WTC11 (cell line): ENCODE measurements around the gene NAALADL2. TPM values are rescaled to one million over a fixed set of nuclear protein-coding genes. Genes with fewer than 3 reads are reported as not detected.

Experiments
- ATAC-seq: fragments of 200-7000 bp; cut with Tn5 transposase; 2 replicates; pipeline ENCODE4 v1.10.0; 2021; ENCODE audit warnings: mild to moderate bottlenecking, moderate library complexity
- CTCF ChIA-PET: fragments of 300-600 bp; sonication (Branson Sonifier 250); formaldehyde crosslinking; loops from one replicate; lab custom pipeline; 2021; ENCODE audit warnings: antibody characterized with exemption; lab: Charles Lee
- POLR2A ChIA-PET: fragments of 350-600 bp; sonication (Branson Sonifier 250); formaldehyde crosslinking; loops from one replicate; lab custom pipeline; 2021; ENCODE audit warnings: antibody characterized with exemption; lab: Charles Lee
- DNase-seq: peaks from one replicate; pipeline ENCODE4 v3.0.0; 2021; ENCODE audit warnings: low spot score
- H3K27ac Mint-ChIP-seq: 2 replicates; pipeline ENCODE4 v1.8.0; 2021; ENCODE audit warnings: mixed read lengths
- H3K27me3 Mint-ChIP-seq: 2 replicates; pipeline ENCODE4 v1.8.0; 2021; ENCODE audit warnings: low read depth, mild to moderate bottlenecking, moderate library complexity, mixed read lengths
- H3K36me3 Mint-ChIP-seq: 2 replicates; pipeline ENCODE4 v1.8.0; 2021; ENCODE audit warnings: mixed read lengths
- H3K4me1 Mint-ChIP-seq: 2 replicates; pipeline ENCODE4 v1.8.0; 2022; ENCODE audit warnings: mixed read lengths
- H3K4me3 Mint-ChIP-seq: 2 replicates; pipeline ENCODE4 v1.8.0; 2021; ENCODE audit warnings: mild to moderate bottlenecking, moderate library complexity, mixed read lengths
- H3K9me3 Mint-ChIP-seq: 2 replicates; pipeline ENCODE4 v1.8.0; 2021; ENCODE audit warnings: mixed read lengths
- AR ChIP-seq: fragments of 250-450 bp; sonication (Bioruptor Pico); IDR thresholded peaks from 2 replicates; pipeline ENCODE4 v1.9.0; 2021; ENCODE audit warnings: mild to moderate bottlenecking
- ARID4B ChIP-seq: sonication (generic); formaldehyde crosslinking; IDR thresholded peaks from 2 replicates; pipeline ENCODE4 v1.8.0; 2023; ENCODE audit warnings: missing genetic modification reagents, mild to moderate bottlenecking, borderline replicate concordance
- CREB1 ChIP-seq: sonication (generic); formaldehyde crosslinking; IDR thresholded peaks from 2 replicates; pipeline ENCODE4 v1.8.0; 2023; ENCODE audit warnings: mild to moderate bottlenecking, missing genetic modification reagents
- ESRRA ChIP-seq: sonication (generic); formaldehyde crosslinking; IDR thresholded peaks from 2 replicates; pipeline ENCODE4 v1.8.1; 2022; ENCODE audit warnings: mild to moderate bottlenecking, missing genetic modification reagents, borderline replicate concordance
- FOXK1 ChIP-seq: sonication (generic); formaldehyde crosslinking; IDR thresholded peaks from 2 replicates; pipeline ENCODE4 v1.8.0; 2022; ENCODE audit warnings: mild to moderate bottlenecking, moderate library complexity, missing genetic modification reagents
- FOXP4 ChIP-seq: sonication (generic); formaldehyde crosslinking; IDR thresholded peaks from 2 replicates; pipeline ENCODE4 v1.8.0; 2022; ENCODE audit warnings: mild to moderate bottlenecking, missing genetic modification reagents
- GTF2I ChIP-seq: fragments of 250-450 bp; sonication (Bioruptor Pico); conservative IDR thresholded peaks from 2 replicates; pipeline ENCODE4 v1.4.0; 2021; ENCODE audit warnings: mild to moderate bottlenecking
- HMGA2 ChIP-seq: fragments of 250-450 bp; sonication (Bioruptor Pico); IDR thresholded peaks from 2 replicates; pipeline ENCODE4 v1.4.0; 2021; ENCODE audit warnings: mild to moderate bottlenecking, moderate library complexity
- IRF1 ChIP-seq: sonication (generic); formaldehyde crosslinking; IDR thresholded peaks from 2 replicates; pipeline ENCODE4 v1.8.0; 2023; ENCODE audit warnings: missing genetic modification reagents
- JAZF1 ChIP-seq: fragments of 250-450 bp; sonication (Bioruptor Pico); IDR thresholded peaks from 2 replicates; pipeline ENCODE4 v1.9.0; 2021; ENCODE audit warnings: moderate library complexity, mild to moderate bottlenecking, inconsistent platforms
- KAT7 ChIP-seq: sonication (generic); formaldehyde crosslinking; IDR thresholded peaks from 2 replicates; pipeline ENCODE4 v1.8.1; 2023; ENCODE audit warnings: missing genetic modification reagents, mild to moderate bottlenecking, borderline replicate concordance
- SMAD4 ChIP-seq: sonication (generic); formaldehyde crosslinking; IDR thresholded peaks from 2 replicates; pipeline ENCODE4 v1.8.0; 2022; ENCODE audit warnings: mild to moderate bottlenecking, missing genetic modification reagents
- SOX15 ChIP-seq: fragments of 250-450 bp; sonication (Bioruptor Pico); IDR thresholded peaks from 2 replicates; pipeline ENCODE4 v1.9.0; 2021; ENCODE audit warnings: mild to moderate bottlenecking
- TP53 ChIP-seq: sonication (generic); formaldehyde crosslinking; IDR thresholded peaks from 2 replicates; pipeline ENCODE4 v1.8.1; 2023; ENCODE audit warnings: mild to moderate bottlenecking, missing genetic modification reagents
- USF1 ChIP-seq: sonication (generic); formaldehyde crosslinking; IDR thresholded peaks from 2 replicates; pipeline ENCODE4 v1.8.0; 2022; ENCODE audit warnings: mild to moderate bottlenecking, missing genetic modification reagents
- ZNF232 ChIP-seq: sonication (generic); formaldehyde crosslinking; IDR thresholded peaks from 2 replicates; pipeline ENCODE4 v1.8.0; 2022; ENCODE audit warnings: mild to moderate bottlenecking, missing genetic modification reagents
- ZNF317 ChIP-seq: sonication (generic); formaldehyde crosslinking; IDR thresholded peaks from 2 replicates; pipeline ENCODE4 v1.8.1; 2023; ENCODE audit warnings: low read depth, mild to moderate bottlenecking, moderate library complexity, missing genetic modification reagents, borderline replicate concordance
- ZNF532 ChIP-seq: fragments of 250-450 bp; sonication (Bioruptor Pico); IDR thresholded peaks from 2 replicates; pipeline ENCODE4 v1.9.0; 2021; ENCODE audit warnings: mild to moderate bottlenecking, borderline replicate concordance
- total RNA-seq: library from RNA; stranded (reverse); gene quantifications from 3 replicates; pipeline ENCODE4 v1.2.3, GENCODE V29; 2021

NAALADL2 gene
- total RNA-seq, 1 experiment from 2014 or later, result 1.2 TPM

GRCh38 chr3:175094344-175094743 lies 235.2 kb downstream of the NAALADL2 start (continued):
- TF ChIP-seq IRF1, result no peak
- no peak for TF ChIP-seq FOXP4 (CRISPR knock-in tag)
- no peak for TF ChIP-seq SMAD4 (CRISPR knock-in tag)
- TF ChIP-seq, all 79 proteins: peak for 0

- POLR2A ChIA-PET, result no interaction called here
- CTCF ChIA-PET, result no interaction called here
- no peaks in the 10 kb centered on the region for H3K27me3 Mint-ChIP-seq
- no peak for TF ChIP-seq ESRRA
- TF ChIP-seq GTF2I (CRISPR knock-in tag), result no peak
- TF ChIP-seq IRF1, result no peak
- no peak for TF ChIP-seq KAT7 (CRISPR knock-in tag)
- no peak for TF ChIP-seq AR (CRISPR knock-in tag)
- no peak for TF ChIP-seq SOX15 (CRISPR knock-in tag)
- TF ChIP-seq FOXP4 (CRISPR knock-in tag), result no peak
- TF ChIP-seq FOXK1 (CRISPR knock-in tag), result no peak
- TF ChIP-seq CREB1 (CRISPR knock-in tag), result no peak
- TF ChIP-seq ZNF532 (CRISPR knock-in tag), result no peak
- no peak for TF ChIP-seq JAZF1 (CRISPR knock-in tag)
- TF ChIP-seq ZNF232 (CRISPR knock-in tag), result no peak
- no peak for TF ChIP-seq TP53
- TF ChIP-seq USF1 (CRISPR knock-in tag), result no peak
- TF ChIP-seq ARID4B (CRISPR knock-in tag), result no peak
- no peak for TF ChIP-seq ZNF317 (CRISPR knock-in tag)
- no peak for TF ChIP-seq HMGA2 (CRISPR knock-in tag)
Observed at GRCh38 chr3:175098644-175099043, 239.5 kb downstream of the NAALADL2 start.

More at GRCh38 chr3:175098644-175099043, 239.5 kb downstream of the NAALADL2 start:
- H3K4me3 Mint-ChIP-seq, result no peak overlapping the region
- no peak for ATAC-seq
- DNase-seq, result no peak
- H3K9me3 Mint-ChIP-seq, result no peaks in the 10 kb centered on the region
- no peaks in the 10 kb centered on the region for H3K36me3 Mint-ChIP-seq
- no peaks in the 10 kb centered on the region for H3K4me1 Mint-ChIP-seq
- no peak overlapping the region for H3K27ac Mint-ChIP-seq
